ENCODE measurements around the gene STIP1. TPM values are rescaled to one million over a fixed set of nuclear protein-coding genes. Genes with fewer than 3 reads are reported as not detected.
A peak's percentile ranks its signal among the peaks of the same experiment; 100 is the strongest.

Gene STIP1
- polyA plus RNA-seq (2013, experiment 1 of 2), result 262 TPM
- polyA plus RNA-seq (2013, experiment 2 of 2), result 239 TPM

DNA sequence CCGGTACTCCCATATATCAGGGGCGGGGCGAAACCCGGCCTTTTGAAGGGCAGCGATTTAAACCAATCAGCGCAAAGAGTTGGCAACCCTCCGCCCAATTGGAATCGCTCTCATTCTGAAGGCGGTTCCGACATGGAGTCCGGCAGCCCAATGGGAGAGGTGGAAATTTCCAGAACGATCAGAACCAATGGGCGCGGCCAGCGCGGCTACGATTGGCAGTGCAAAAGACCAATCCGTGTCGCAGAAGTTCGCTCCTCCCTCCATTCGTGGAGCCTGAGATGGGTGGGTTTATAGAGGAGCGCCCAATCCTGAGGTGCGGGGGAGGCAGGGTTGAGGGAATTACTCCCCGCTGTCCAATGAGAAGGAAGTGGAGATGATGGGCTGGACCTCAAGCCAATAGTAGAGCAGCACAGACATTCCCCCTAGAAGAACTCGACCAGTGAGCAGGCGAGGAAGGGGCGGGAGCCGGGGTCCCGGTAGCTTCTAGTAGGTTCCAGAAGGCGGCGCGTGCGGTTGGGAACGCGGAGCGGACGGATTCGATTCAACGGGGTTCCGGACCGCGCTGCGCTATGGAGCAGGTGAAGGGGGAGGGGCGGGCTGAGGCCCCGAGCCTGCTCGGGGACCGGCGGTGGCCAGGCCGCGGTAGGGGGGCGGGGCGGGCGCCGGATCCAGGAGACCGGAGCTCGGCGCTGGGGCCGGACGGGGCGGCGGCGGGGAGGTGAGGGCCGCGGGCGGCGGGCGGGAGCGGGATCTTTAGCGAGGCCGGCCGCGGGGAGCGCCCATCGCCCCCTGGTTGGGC, at the start of gene STIP1:
Gene STIP1, plus strand, starts transcription at position 479 of the 799 bp plus-strand sequence. Its CDS starts 91 bp downstream, at position 570.
- Histone ChIP-seq H3K4me3 (ENCODE audit: low read length) (peak within 1 kb of the TSS; percentile 81), H3K27ac (ENCODE audit: low read depth, low read length) (peak within 1 kb of the TSS; percentile 89), H3K27me3 (ENCODE audit: insufficient read depth, low read length) (no peaks in the 10 kb centered on the region), H3K4me1 (ENCODE audit: insufficient read depth, low read length) (peaks cover 13% of the 10 kb centered on the region), H3K9me3 (ENCODE audit: insufficient read depth, low read depth, low read length) (no peaks in the 10 kb centered on the region), H3K36me3 (ENCODE audit: insufficient read depth, low read length) (peaks cover 22% of the 10 kb centered on the region), H3K9ac (ENCODE audit: low read depth, low read length) (peak within 1 kb of the TSS; percentile 92)
- WGBS, result under 1% methylated on average over 74 of the region's 74 CpGs

DNA sequence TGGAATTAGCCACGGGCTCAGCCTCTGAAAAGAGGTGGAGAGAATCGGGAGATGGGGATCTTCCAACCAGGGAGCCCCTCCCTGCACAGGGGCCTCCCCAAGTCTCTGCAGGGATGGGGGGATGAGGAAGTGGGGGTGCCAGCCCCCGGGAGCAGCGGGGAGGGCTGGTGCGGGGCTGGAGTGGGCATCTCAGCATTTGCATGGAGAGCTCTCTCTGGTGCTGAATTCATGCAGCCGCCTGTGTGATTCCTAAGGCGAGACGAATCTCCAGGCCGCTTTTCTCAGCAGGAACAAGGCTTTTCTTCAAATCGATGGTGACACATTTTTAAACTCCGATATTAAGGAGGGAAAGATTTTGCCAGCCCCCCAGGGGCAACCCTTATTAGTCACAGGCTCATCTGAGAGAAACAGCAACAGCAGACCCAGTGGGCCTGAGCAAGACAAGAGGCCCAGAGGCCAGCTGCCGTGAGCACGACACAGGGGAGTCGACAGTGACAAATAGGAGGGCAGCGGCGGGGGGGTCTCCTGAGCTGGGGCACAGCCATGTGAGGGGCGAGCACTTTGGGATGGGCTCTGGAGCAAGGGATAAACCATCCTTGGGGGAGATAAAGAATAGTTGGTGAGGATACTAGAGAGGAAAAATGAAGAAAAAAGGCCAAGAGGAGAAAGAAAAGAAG, 49.1 kb upstream of the STIP1 start:
- Histone ChIP-seq H3K4me3 (ENCODE audit: low read length) (no peak overlapping the region), H3K4me1 (ENCODE audit: insufficient read depth, low read length) (no peaks in the 10 kb centered on the region), H3K36me3 (ENCODE audit: insufficient read depth, low read length) (no peaks in the 10 kb centered on the region), H3K9me3 (ENCODE audit: insufficient read depth, low read depth, low read length) (no peaks in the 10 kb centered on the region), H3K27me3 (ENCODE audit: insufficient read depth, low read length) (peaks cover 4% of the 10 kb centered on the region; the same call in 1 of the 2 replicates), H3K9ac (ENCODE audit: low read depth, low read length) (no peak overlapping the region), H3K27ac (ENCODE audit: low read depth, low read length) (no peak overlapping the region; the same call in 1 of the 2 replicates)
- 66% methylated on average over 17 of the region's 17 CpGs for WGBS

DNA sequence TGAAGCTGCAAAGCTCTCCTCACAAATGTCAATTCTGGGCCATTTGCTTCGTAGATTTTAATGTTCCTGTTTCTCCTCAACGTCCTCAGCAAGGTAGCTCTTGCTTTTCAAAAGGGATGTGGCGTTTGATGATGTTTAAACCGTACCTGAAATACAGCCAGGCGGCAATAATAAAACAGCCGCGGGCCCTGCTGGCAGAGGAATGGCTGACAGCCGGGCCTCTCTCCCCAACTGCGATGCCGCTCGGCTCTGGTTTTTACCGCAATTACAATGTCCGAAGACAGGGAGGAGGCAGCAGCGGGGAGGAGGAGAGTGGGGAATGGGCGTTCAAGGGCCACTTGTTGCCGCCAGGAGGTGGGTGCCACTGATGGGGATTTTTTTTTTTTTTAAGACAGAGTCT, 47.6 kb upstream of the STIP1 start:
- Histone ChIP-seq H3K9ac (ENCODE audit: low read depth, low read length) (no peak overlapping the region), H3K9me3 (ENCODE audit: insufficient read depth, low read depth, low read length) (no peaks in the 10 kb centered on the region), H3K4me3 (ENCODE audit: low read length) (no peak overlapping the region), H3K27ac (ENCODE audit: low read depth, low read length) (no peak overlapping the region), H3K27me3 (ENCODE audit: insufficient read depth, low read length) (peaks cover 3% of the 10 kb centered on the region; the same call in 1 of the 2 replicates), H3K4me1 (ENCODE audit: insufficient read depth, low read length) (no peaks in the 10 kb centered on the region), H3K36me3 (ENCODE audit: insufficient read depth, low read length) (no peaks in the 10 kb centered on the region)
- WGBS, result 72% methylated on average over 16 of the region's 16 CpGs

DNA sequence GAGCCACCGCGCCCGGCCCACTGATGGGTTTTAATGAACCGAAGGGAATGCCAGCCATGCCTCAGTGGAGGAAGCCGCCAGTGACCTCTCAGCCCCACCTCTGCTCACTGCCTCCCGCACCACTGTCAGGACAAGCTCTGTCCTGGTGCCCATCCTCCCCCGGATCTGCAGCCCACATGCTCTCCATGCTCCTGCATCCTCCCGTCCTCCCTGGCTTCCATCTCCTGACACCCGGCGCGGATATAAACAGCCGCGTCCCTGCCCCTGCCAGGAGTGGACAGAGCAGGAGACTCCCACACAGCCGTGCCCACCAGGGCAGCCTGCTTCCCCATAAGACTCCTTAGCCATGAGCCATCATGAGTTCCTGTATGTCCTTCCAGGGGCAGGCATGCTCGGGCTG, 46.9 kb upstream of the STIP1 start:
- no peak overlapping the region for H3K27ac ChIP-seq (ENCODE audit: low read depth, low read length)
- WGBS, result 94% methylated on average over 15 of the region's 15 CpGs
- no peak overlapping the region for H3K4me3 ChIP-seq (ENCODE audit: low read length)
- no peaks in the 10 kb centered on the region for H3K9me3 ChIP-seq (ENCODE audit: insufficient read depth, low read depth, low read length)
- no peaks in the 10 kb centered on the region; the same call in 1 of the 2 replicates for H3K27me3 ChIP-seq (ENCODE audit: insufficient read depth, low read length)
- no peaks in the 10 kb centered on the region for H3K36me3 ChIP-seq (ENCODE audit: insufficient read depth, low read length)
- H3K9ac ChIP-seq (ENCODE audit: low read depth, low read length), result no peak overlapping the region
- H3K4me1 ChIP-seq (ENCODE audit: insufficient read depth, low read length), result no peaks in the 10 kb centered on the region

DNA sequence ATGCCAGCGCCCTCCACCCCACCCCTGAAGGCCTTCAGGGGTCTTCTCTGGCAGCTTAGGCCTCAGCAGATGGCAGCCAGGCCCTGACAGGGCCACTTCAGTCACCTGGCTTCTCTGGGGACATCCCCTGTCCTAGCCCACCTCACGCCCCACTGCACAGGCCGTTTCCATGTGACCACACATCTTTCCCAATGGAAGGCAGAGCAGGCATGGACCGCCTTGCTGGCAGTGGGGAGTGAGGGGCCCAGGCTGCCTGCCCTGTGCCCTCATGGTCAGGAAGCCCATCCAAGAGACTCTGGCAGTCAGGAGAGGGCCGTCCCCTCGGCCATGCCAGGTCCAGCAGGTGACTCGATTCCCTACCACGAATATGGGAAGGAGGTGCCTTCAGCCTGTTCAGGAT, 45.9 kb upstream of the STIP1 start:
- Histone ChIP-seq H3K27me3 (ENCODE audit: insufficient read depth, low read length) (no peaks in the 10 kb centered on the region), H3K36me3 (ENCODE audit: insufficient read depth, low read length) (no peaks in the 10 kb centered on the region), H3K4me3 (ENCODE audit: low read length) (no peak overlapping the region), H3K9me3 (ENCODE audit: insufficient read depth, low read depth, low read length) (no peaks in the 10 kb centered on the region), H3K27ac (ENCODE audit: low read depth, low read length) (no peak overlapping the region), H3K4me1 (ENCODE audit: insufficient read depth, low read length) (no peaks in the 10 kb centered on the region), H3K9ac (ENCODE audit: low read depth, low read length) (no peak overlapping the region)
- 93% methylated on average over 8 of the region's 8 CpGs for WGBS

DNA sequence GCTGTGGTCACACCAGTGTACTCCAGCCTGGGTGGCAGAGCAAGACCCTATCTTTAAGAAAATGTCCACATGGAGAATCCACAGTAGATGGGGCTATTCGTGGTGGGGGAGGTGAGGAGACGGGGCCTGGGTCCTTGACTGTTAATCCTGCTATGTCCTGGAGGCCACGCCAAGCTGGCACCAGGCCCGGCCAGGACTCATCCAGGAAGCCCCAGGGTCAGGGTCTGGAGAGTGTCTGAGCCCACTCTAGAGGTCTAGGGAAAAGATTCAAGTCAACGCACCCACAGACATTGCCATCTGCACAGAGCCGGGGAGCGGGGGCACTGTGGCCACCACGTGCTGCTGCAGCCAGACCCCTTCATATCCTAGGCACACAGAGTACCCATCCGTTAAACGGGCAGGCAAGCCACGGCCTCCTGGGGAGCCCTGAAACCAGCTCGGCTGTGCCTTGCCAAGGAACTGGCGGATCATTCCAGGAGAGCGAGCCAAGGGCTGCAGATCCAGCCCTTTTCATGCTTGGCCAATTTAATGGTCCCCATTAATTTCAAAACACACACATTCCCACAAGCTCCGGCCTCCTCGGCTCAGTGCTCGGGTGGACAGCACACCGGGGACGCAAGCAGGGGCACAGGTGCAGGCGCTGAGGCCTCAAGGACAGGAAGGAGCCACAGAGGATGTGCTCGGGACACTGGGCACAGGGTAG, 44.7 kb upstream of the STIP1 start:
- Histone ChIP-seq H3K27ac (ENCODE audit: low read depth, low read length) (no peak overlapping the region), H3K27me3 (ENCODE audit: insufficient read depth, low read length) (no peaks in the 10 kb centered on the region), H3K36me3 (ENCODE audit: insufficient read depth, low read length) (no peaks in the 10 kb centered on the region), H3K4me3 (ENCODE audit: low read length) (no peak overlapping the region), H3K9ac (ENCODE audit: low read depth, low read length) (no peak overlapping the region), H3K4me1 (ENCODE audit: insufficient read depth, low read length) (no peaks in the 10 kb centered on the region), H3K9me3 (ENCODE audit: insufficient read depth, low read depth, low read length) (no peaks in the 10 kb centered on the region)
- 91% methylated on average over 21 of the region's 21 CpGs for WGBS

DNA sequence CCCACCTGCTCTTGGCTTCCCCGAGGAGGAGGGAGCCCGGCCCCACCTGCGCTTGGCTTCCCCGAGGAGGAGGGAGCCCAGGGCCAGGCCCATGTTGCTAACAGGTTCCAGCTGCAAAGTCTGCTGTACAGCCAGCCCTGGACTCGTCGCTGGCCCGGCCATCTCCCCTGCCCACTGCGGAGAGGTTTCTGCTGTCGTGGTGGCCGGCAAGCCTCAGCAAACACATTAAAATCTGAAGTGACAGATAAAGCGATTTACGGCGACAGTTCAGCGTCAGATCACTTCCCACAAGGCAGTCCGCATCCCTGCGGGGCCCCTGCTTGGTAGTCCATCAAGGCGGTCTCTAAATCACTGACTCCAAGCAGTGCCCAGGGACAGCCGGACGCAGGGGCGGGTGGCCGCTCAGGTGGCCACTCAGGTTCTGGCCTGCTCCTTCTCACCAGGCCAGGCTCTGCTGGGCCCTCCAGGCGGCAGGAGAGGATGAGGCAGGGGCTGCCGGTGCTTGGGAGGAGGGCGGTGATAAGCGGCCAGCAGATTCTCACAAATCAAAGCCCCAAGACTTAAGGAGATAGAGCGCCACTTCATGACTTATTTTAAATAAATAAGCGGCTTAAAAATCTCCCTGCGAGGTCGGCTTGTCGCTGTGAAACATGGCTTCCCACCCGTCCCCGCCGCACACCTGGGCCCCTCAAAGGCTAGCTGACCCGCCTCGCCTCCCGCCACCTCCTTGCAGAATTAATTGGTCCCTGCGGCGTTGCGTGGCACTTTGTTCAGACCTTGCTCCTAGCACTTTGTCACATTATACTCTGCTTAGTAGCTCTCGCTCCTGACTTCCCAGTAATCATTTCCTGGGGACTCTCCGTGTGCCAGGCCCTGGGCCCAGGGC, 41.1 kb upstream of the STIP1 start:
- Histone ChIP-seq H3K27me3 (ENCODE audit: insufficient read depth, low read length) (no peaks in the 10 kb centered on the region), H3K9me3 (ENCODE audit: insufficient read depth, low read depth, low read length) (no peaks in the 10 kb centered on the region), H3K36me3 (ENCODE audit: insufficient read depth, low read length) (no peaks in the 10 kb centered on the region), H3K9ac (ENCODE audit: low read depth, low read length) (no peak overlapping the region), H3K4me1 (ENCODE audit: insufficient read depth, low read length) (0 out of 2 replicates have a peak, but pooled peaks cover 5% of the 10 kb centered on the region), H3K4me3 (ENCODE audit: low read length) (no peak overlapping the region), H3K27ac (ENCODE audit: low read depth, low read length) (no peak overlapping the region)
- WGBS, result 95% methylated on average over 41 of the region's 41 CpGs

DNA sequence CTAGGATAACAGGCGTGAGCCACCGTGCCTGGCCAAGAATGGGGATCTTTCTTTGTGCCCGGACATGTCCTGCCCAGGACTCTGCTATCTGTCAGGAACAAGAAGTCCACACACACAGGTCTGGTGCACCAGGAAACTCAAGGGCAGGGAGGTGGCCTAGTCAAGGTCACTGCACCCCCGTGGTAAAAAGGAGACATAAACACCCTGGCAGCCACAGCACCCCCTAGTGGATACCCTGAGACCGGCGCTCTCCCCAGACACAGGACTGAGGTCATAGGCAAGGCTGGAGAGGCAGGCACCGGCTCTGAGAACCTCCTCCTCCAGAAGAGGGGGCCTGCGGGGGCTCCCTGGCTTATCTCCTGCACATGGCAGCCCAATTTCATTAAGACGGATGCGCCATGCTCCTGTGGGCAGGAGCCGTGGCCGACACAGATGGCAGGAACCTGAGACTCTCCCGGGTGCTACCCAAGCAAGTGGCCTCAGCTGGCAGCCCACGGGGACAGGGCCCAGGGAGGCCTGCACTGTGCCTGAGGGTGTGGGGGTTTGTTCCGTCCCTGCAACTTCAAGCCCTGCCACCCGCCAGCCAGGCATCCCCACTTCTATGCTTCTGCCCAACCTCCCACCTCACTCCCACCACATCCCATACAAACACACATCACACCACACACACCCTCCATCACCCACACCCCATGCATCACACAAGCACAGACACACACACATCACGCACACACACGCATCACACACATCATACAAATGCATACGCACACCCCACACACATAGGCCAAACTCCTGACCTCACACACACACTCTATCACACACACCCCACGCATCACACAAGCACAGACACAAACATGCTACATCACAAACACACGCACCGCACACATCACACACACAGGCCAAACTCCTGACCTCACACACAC, 39.7 kb upstream of the STIP1 start:
- no peaks in the 10 kb centered on the region for H3K9me3 ChIP-seq (ENCODE audit: insufficient read depth, low read depth, low read length)
- H3K27ac ChIP-seq (ENCODE audit: low read depth, low read length), result no peak overlapping the region
- no peak overlapping the region for H3K9ac ChIP-seq (ENCODE audit: low read depth, low read length)
- no peak overlapping the region for H3K4me3 ChIP-seq (ENCODE audit: low read length)
- WGBS, result 81% methylated on average over 22 of the region's 22 CpGs
- no peaks in the 10 kb centered on the region for H3K36me3 ChIP-seq (ENCODE audit: insufficient read depth, low read length)
- no peaks in the 10 kb centered on the region for H3K27me3 ChIP-seq (ENCODE audit: insufficient read depth, low read length)
- 0 out of 2 replicates have a peak, but pooled peaks cover 5% of the 10 kb centered on the region for H3K4me1 ChIP-seq (ENCODE audit: insufficient read depth, low read length)

DNA sequence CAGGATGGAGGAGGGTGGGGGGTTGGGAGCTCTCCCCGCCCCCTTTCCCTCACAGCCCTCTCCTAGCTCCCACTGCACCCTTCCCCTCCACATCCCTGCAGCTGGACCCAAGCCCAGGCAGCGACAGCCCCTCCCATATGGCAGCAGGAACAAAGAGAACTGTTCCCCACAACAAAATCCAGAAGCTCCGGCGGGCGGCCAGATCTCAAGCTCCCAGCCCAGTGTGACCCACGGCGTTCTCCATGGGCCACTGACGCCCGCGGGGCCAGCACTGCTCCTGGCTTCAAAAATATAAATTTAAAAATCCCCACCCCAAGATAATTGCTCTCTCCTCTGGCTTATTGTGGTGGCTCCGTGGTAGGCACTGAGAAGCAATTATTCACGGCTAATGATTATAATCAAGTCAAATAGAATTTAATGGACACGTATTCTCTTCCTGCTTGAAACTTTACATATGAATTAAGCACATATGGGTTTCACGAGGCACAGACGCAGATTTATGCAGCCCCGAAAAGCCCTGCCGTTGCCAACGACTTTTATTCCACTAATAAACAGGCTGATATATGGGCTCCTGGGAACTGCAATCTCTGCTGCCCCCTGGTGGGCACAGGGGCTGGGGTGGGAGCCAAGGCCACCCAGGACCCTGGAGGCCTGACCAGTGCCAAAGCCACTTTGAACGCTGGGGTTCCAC, 37.6 kb upstream of the STIP1 start:
- no peak overlapping the region for H3K4me3 ChIP-seq (ENCODE audit: low read length)
- H3K36me3 ChIP-seq (ENCODE audit: insufficient read depth, low read length), result no peaks in the 10 kb centered on the region
- H3K9me3 ChIP-seq (ENCODE audit: insufficient read depth, low read depth, low read length), result no peaks in the 10 kb centered on the region
- no peak overlapping the region for H3K27ac ChIP-seq (ENCODE audit: low read depth, low read length)
- 0 out of 2 replicates have a peak, but pooled peaks cover 5% of the 10 kb centered on the region for H3K4me1 ChIP-seq (ENCODE audit: insufficient read depth, low read length)
- WGBS, result 27% methylated on average over 18 of the region's 19 CpGs
- no peaks in the 10 kb centered on the region for H3K27me3 ChIP-seq (ENCODE audit: insufficient read depth, low read length)
- no peak overlapping the region for H3K9ac ChIP-seq (ENCODE audit: low read depth, low read length)

Measured in HUES64 (cell line).